Measurements from ENCODE around the gene FCN1. TPM values are rescaled to one million over a fixed set of nuclear protein-coding genes. Genes with fewer than 3 reads are reported as not detected.

The FCN1 gene
- total RNA-seq, 1 donor from 2014 or later = not detected

GRCh38 chr9:134936346-134937163 lies 18.8 kb upstream of the FCN1 start:
- no peak overlapping the region for H3K27ac Mint-ChIP-seq (ENCODE audit: unreplicated experiment)
- H3K36me3 Mint-ChIP-seq (ENCODE audit: unreplicated experiment) = no peaks in the 10 kb centered on the region
- no peaks in the 10 kb centered on the region for H3K4me1 Mint-ChIP-seq (ENCODE audit: unreplicated experiment)
- no peak for DNase-seq (ENCODE audit: extremely low spot score, unreplicated experiment)
- H3K9me3 Mint-ChIP-seq (ENCODE audit: unreplicated experiment) = no peaks in the 10 kb centered on the region
- H3K27me3 Mint-ChIP-seq (ENCODE audit: unreplicated experiment) = peaks cover 51% of the 10 kb centered on the region
- TF ChIP-seq CTCF (IDR thresholded peaks at IDR 0.05) = no peak
- H3K4me3 Mint-ChIP-seq (ENCODE audit: unreplicated experiment) = no peak overlapping the region

DNA sequence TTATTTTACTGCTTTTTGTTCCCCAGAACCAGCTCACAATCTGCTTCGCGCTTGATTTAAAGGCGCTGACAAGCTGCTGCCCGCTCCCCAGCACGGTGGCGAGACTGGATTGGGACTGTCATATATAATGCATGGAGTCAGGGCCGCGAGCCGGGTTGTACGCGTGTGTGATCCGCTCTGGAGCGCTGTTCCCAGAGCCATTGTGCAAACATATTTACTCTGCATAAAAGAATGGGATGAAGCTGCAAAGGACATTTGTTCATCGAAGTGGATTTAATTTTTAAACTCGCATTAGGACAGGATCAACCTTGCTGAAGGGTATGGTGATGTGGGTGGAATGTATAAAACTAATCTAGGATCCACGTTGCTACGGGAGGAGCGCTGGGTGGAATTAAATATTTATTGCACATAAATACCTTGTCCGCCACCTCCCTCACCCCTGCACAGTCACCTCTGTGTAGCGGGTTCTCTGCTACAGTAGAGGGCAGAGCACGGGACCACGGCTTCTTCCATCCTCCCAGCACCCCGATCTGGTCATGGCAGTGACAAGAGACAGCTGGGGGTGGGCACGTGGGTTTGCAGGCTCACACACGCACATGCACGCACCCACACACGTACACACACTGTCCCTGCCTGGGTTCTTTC lies 18.1 kb upstream of the FCN1 start:
- no peaks in the 10 kb centered on the region for H3K36me3 Mint-ChIP-seq (ENCODE audit: unreplicated experiment)
- no peak overlapping the region for H3K4me3 Mint-ChIP-seq (ENCODE audit: unreplicated experiment)
- peaks cover 51% of the 10 kb centered on the region for H3K27me3 Mint-ChIP-seq (ENCODE audit: unreplicated experiment)
- H3K4me1 Mint-ChIP-seq (ENCODE audit: unreplicated experiment) = no peaks in the 10 kb centered on the region
- no peaks in the 10 kb centered on the region for H3K9me3 Mint-ChIP-seq (ENCODE audit: unreplicated experiment)
- no peak for DNase-seq (ENCODE audit: extremely low spot score, unreplicated experiment)
- TF ChIP-seq CTCF (IDR thresholded peaks at IDR 0.05) = no peak
- no peak overlapping the region for H3K27ac Mint-ChIP-seq (ENCODE audit: unreplicated experiment)

GRCh38 chr9:134935056-134935640 lies 17.4 kb upstream of the FCN1 start:
- DNase-seq (ENCODE audit: extremely low spot score, unreplicated experiment) = no peak
- Mint-ChIP-seq H3K4me1 (ENCODE audit: unreplicated experiment) (no peaks in the 10 kb centered on the region), H3K9me3 (ENCODE audit: unreplicated experiment) (no peaks in the 10 kb centered on the region), H3K27me3 (ENCODE audit: unreplicated experiment) (peaks cover 51% of the 10 kb centered on the region), H3K4me3 (ENCODE audit: unreplicated experiment) (no peak overlapping the region), H3K27ac (ENCODE audit: unreplicated experiment) (no peak overlapping the region), H3K36me3 (ENCODE audit: unreplicated experiment) (no peaks in the 10 kb centered on the region)
- TF ChIP-seq CTCF (IDR thresholded peaks at IDR 0.05) = no peak

- DNase-seq (ENCODE audit: extremely low spot score, unreplicated experiment) = no peak
- H3K4me3 Mint-ChIP-seq (ENCODE audit: unreplicated experiment) = no peak overlapping the region
- no peak overlapping the region for H3K27ac Mint-ChIP-seq (ENCODE audit: unreplicated experiment)
- no peaks in the 10 kb centered on the region for H3K36me3 Mint-ChIP-seq (ENCODE audit: unreplicated experiment)
- TF ChIP-seq CTCF (IDR thresholded peaks at IDR 0.05) = no peak
- no peaks in the 10 kb centered on the region for H3K9me3 Mint-ChIP-seq (ENCODE audit: unreplicated experiment)
- peaks cover 50% of the 10 kb centered on the region for H3K27me3 Mint-ChIP-seq (ENCODE audit: unreplicated experiment)
- no peaks in the 10 kb centered on the region for H3K4me1 Mint-ChIP-seq (ENCODE audit: unreplicated experiment)
Measured at GRCh38 chr9:134933076-134933659, 15.5 kb upstream of the FCN1 start.

- H3K9me3 Mint-ChIP-seq (ENCODE audit: unreplicated experiment) = no peaks in the 10 kb centered on the region
- no peak for TF ChIP-seq CTCF (IDR thresholded peaks at IDR 0.05)
- no peaks in the 10 kb centered on the region for H3K4me1 Mint-ChIP-seq (ENCODE audit: unreplicated experiment)
- H3K27ac Mint-ChIP-seq (ENCODE audit: unreplicated experiment) = no peak overlapping the region
- no peak for DNase-seq (ENCODE audit: extremely low spot score, unreplicated experiment)
- H3K27me3 Mint-ChIP-seq (ENCODE audit: unreplicated experiment) = peaks cover 53% of the 10 kb centered on the region
- H3K36me3 Mint-ChIP-seq (ENCODE audit: unreplicated experiment) = no peaks in the 10 kb centered on the region
- no peak overlapping the region for H3K4me3 Mint-ChIP-seq (ENCODE audit: unreplicated experiment)
Measured at GRCh38 chr9:134932606-134933005, 14.9 kb upstream of the FCN1 start.

Measured in osteocyte (in vitro differentiated cells).